ENCODE data around the gene ARSJ.
A peak's percentile ranks its signal among the peaks of the same experiment; 100 is the strongest.
"Not testable (repeated sequence)": the region's sequence is repeated elsewhere in the genome, so short reads cannot be mapped to it uniquely, and the experiment has no call there.

ARSJ gene

GRCh38 chr4:113979148-113979904, at the start of gene ARSJ:
ARSJ (minus strand) TSS chr4:113979647; CDS start chr4:113978834, 813 bp downstream.
- peak; percentile 76 for DNase-seq

- no peak for DNase-seq
Observed at GRCh38 chr4:114028071-114028470, 48.6 kb upstream of the ARSJ start.

GRCh38 chr4:114027596-114027995, 48.1 kb upstream of the ARSJ start:
- DNase-seq, result no peak

- DNase-seq, result no peak
Observed at GRCh38 chr4:114026447-114026846, 47.0 kb upstream of the ARSJ start.

- no peak for DNase-seq
Observed at GRCh38 chr4:114025176-114025777, 45.8 kb upstream of the ARSJ start.

GRCh38 chr4:114021451-114021850, 42.0 kb upstream of the ARSJ start:
- DNase-seq, result no peak

GRCh38 chr4:114019969-114020358, 40.5 kb upstream of the ARSJ start:
- no peak for DNase-seq

GRCh38 chr4:114019276-114019968, 40.0 kb upstream of the ARSJ start:
- DNase-seq, result no peak

GRCh38 chr4:114017120-114017917, 37.9 kb upstream of the ARSJ start:
- DNase-seq, result no peak

GRCh38 chr4:114015444-114015899, 36.0 kb upstream of the ARSJ start:
- peak; percentile 76 for DNase-seq

GRCh38 chr4:114013201-114013600, 33.8 kb upstream of the ARSJ start:
- not testable (repeated sequence) for DNase-seq

GRCh38 chr4:114012749-114013148, 33.3 kb upstream of the ARSJ start:
- DNase-seq, result no peak

GRCh38 chr4:114005569-114006442, 26.4 kb upstream of the ARSJ start:
- DNase-seq, result no peak

- not testable (repeated sequence) for DNase-seq
Observed at GRCh38 chr4:114004483-114005226, 25.2 kb upstream of the ARSJ start.

- DNase-seq, result no peak
Observed at GRCh38 chr4:113998531-113998930, 19.1 kb upstream of the ARSJ start.

GRCh38 chr4:113998079-113998478, 18.6 kb upstream of the ARSJ start:
- no peak for DNase-seq

GRCh38 chr4:113997206-113997605, 17.8 kb upstream of the ARSJ start:
- DNase-seq, result no peak

- DNase-seq, result peak; percentile 80
Observed at GRCh38 chr4:113996599-113997177, 17.2 kb upstream of the ARSJ start.

GRCh38 chr4:113993887-113994286, 14.4 kb upstream of the ARSJ start:
- no peak for DNase-seq

GRCh38 chr4:113990886-113991285, 11.4 kb upstream of the ARSJ start:
- DNase-seq, result no peak
